Gastroesophageal sphincter (tissue), 3 donors: ENCODE measurements around the gene GAS2L2.

Source experiments
- EP300 ChIP-seq: sonication (generic); formaldehyde crosslinking; IDR thresholded peaks from one replicate; pipeline ENCODE4 v1.6.1; 2017; ENCODE audit warnings: antibody characterized with exemption, mild to moderate bottlenecking
- POLR2A ChIP-seq, 2 donors: fragments of 450-650 bp; IDR thresholded peaks; one replicate each; pipeline ENCODE4 v1.6.1; 2017; ENCODE audit warnings: antibody characterized with exemption in 2 of 2, mild to moderate bottlenecking in 2 of 2, moderate library complexity in 1 of 2
- POLR2AphosphoS5 ChIP-seq: sonication (generic); formaldehyde crosslinking; IDR thresholded peaks from one replicate; pipeline ENCODE4 v1.6.1; 2017; ENCODE audit warnings: antibody characterized with exemption
- TF ChIP-seq, protein P1 (sequence below), 4 experiments: fragments of 200-600 bp in 2 of 4; fragments of 450-650 bp in 2 of 4; sonication (generic) in 1 of 4; IDR thresholded peaks; one replicate each; pipeline ENCODE4 v1.5.1; 2017 to 2019; ENCODE audit warnings: antibody characterized with exemption in 4 of 4, mild to moderate bottlenecking in 2 of 4, moderate library complexity in 2 of 4

DNA sequence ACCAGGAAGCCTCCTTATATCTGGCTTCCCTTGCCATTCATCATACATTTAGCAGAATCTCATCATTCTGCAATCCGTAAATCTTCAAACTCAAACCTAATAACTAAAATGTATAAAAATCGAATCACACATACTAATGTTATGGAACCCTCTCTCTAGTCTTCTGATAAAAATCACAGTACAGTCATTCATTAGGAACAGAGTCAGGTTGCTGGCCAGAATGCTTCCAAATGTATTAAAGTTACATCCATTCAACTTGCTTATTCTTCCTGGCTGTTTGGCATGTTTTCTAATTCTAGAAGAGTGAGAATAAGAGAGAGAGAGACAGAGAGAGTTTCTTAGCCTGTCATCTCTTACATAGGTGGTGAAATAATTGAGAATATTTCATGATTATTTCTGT is 38.1 kb downstream of the GAS2L2 start:
- TF ChIP-seq, protein P1, sequence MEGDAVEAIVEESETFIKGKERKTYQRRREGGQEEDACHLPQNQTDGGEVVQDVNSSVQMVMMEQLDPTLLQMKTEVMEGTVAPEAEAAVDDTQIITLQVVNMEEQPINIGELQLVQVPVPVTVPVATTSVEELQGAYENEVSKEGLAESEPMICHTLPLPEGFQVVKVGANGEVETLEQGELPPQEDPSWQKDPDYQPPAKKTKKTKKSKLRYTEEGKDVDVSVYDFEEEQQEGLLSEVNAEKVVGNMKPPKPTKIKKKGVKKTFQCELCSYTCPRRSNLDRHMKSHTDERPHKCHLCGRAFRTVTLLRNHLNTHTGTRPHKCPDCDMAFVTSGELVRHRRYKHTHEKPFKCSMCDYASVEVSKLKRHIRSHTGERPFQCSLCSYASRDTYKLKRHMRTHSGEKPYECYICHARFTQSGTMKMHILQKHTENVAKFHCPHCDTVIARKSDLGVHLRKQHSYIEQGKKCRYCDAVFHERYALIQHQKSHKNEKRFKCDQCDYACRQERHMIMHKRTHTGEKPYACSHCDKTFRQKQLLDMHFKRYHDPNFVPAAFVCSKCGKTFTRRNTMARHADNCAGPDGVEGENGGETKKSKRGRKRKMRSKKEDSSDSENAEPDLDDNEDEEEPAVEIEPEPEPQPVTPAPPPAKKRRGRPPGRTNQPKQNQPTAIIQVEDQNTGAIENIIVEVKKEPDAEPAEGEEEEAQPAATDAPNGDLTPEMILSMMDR (IDR thresholded peaks at IDR 0.05) = no peak
- TF ChIP-seq POLR2A (IDR thresholded peaks at IDR 0.05) (no peak), EP300 (no peak), POLR2AphosphoS5 (no peak)
